Spleen (tissue), 7 donors: Measurements from ENCODE around the gene BRINP1.

Source experiments
- POLR2A ChIP-seq, 3 donors: fragments of 450-650 bp; IDR thresholded peaks; one replicate each; pipeline ENCODE4 v1.5.1; 2017; ENCODE audit warnings: antibody characterized with exemption in 3 of 3, mild to moderate bottlenecking in 1 of 3
- POLR2AphosphoS5 ChIP-seq, 3 donors: sonication (generic); formaldehyde crosslinking; IDR thresholded peaks; one replicate each; pipeline ENCODE4 v1.5.1; 2017; ENCODE audit warnings: antibody characterized with exemption in 3 of 3
- TF ChIP-seq, protein P1 (sequence below), 11 experiments: fragments of 200-600 bp in 7 of 11; fragments of 450-650 bp in 4 of 11; sonication (generic) in 4 of 11; IDR thresholded peaks in 8 of 11; conservative IDR thresholded peaks in 3 of 11; 1 replicate in 7 of 11; 2 replicates in 4 of 11; pipeline versions ENCODE4 v1.4.0 to v1.8.0; 2016 to 2021; ENCODE audit warnings: antibody characterized with exemption in 11 of 11, inconsistent platforms in 4 of 11, mild to moderate bottlenecking in 1 of 11
- donor health status: DM: no; HTN: no; CAD: no; lungs with moderate emphysema.
- donor health status: DM: no; HTN: no; CAD: no.
- donor health status: DM: no; HTN: no; CAD: no.

DNA sequence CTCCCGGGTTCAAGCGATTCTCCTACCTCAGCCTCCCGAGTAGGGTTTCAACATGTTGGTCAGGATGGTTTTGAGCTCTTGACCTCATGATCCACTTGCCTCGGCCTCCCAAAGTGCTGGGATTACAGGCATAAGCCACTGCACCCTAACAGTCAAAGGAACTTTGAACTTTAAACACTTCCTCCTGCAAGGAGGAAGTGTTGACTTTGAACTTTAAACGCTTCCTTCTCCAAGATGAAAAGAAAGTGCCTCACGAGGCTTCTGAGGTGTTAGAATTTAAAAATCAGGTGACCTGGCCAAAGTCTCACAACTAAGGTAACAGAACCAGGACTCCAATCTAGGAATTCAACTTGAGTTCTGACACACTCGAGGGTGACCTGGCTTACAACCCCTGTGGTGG lies 150.9 kb downstream of the BRINP1 start:
- TF ChIP-seq, protein P1, sequence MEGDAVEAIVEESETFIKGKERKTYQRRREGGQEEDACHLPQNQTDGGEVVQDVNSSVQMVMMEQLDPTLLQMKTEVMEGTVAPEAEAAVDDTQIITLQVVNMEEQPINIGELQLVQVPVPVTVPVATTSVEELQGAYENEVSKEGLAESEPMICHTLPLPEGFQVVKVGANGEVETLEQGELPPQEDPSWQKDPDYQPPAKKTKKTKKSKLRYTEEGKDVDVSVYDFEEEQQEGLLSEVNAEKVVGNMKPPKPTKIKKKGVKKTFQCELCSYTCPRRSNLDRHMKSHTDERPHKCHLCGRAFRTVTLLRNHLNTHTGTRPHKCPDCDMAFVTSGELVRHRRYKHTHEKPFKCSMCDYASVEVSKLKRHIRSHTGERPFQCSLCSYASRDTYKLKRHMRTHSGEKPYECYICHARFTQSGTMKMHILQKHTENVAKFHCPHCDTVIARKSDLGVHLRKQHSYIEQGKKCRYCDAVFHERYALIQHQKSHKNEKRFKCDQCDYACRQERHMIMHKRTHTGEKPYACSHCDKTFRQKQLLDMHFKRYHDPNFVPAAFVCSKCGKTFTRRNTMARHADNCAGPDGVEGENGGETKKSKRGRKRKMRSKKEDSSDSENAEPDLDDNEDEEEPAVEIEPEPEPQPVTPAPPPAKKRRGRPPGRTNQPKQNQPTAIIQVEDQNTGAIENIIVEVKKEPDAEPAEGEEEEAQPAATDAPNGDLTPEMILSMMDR (IDR thresholded peaks at IDR 0.05 in 8 of 11, conservative IDR thresholded peaks at IDR 0.05 in 3 of 11): no peak
- TF ChIP-seq POLR2A (IDR thresholded peaks at IDR 0.05) (no peak), POLR2AphosphoS5 (IDR thresholded peaks at IDR 0.05) (no peak)
